Keratinocyte (primary cell): ENCODE measurements around the gene GPR183. TPM values are rescaled to one million over a fixed set of nuclear protein-coding genes. Genes with fewer than 3 reads are reported as not detected.

Experiments
- DNase-seq: peaks from one replicate; pipeline ENCODE4 v3.0.0-alpha.2; 2011; ENCODE audit warnings: low read depth, missing footprints, low spot score
- FAIRE-seq: peaks from 2 replicates; lab custom pipeline; 2011; peaks lifted over from hg19 to GRCh38; lab: Jason Lieb, UNC
- H2AFZ ChIP-seq: 2 replicates; pipeline ENCODE4 v1.6.0; 2012; ENCODE audit warnings: low read length, control low read depth, inconsistent platforms; ENCODE audit not compliant: control insufficient read depth
- H3K27ac ChIP-seq: 2 replicates; pipeline ENCODE4 v1.5.1; 2011; ENCODE audit warnings: low read length; ENCODE audit not compliant: control insufficient read depth, insufficient read depth
- H3K27me3 ChIP-seq: 3 replicates; pipeline ENCODE4 v1.6.0; 2011; ENCODE audit warnings: low read length; ENCODE audit not compliant: control insufficient read depth, insufficient read depth; ENCODE audit errors: extremely low read depth
- H3K36me3 ChIP-seq, 2 experiments: 2 replicates in 1 of 2; 3 replicates in 1 of 2; pipeline ENCODE4 v1.5.1; 2011; ENCODE audit warnings: low read length in 2 of 2, mild to moderate bottlenecking in 1 of 2; ENCODE audit not compliant: control insufficient read depth in 2 of 2, insufficient read depth in 2 of 2; ENCODE audit errors: extremely low read depth in 1 of 2
- H3K4me1 ChIP-seq: 3 replicates; pipeline ENCODE4 v1.5.1; 2011; ENCODE audit warnings: low read length; ENCODE audit not compliant: control insufficient read depth, insufficient read depth; ENCODE audit errors: extremely low read depth
- H3K4me2 ChIP-seq: 3 replicates; pipeline ENCODE4 v1.6.0; 2011; ENCODE audit warnings: low read depth, low read length; ENCODE audit not compliant: control insufficient read depth, insufficient read depth; ENCODE audit errors: extremely low read depth
- H3K4me3 ChIP-seq, 3 experiments: fragments of 200-600 bp in 1 of 3; sonication (generic) in 1 of 3; 2 replicates in 2 of 3; 3 replicates in 1 of 3; pipeline ENCODE4 v1.5.1; 2011 to 2016; ENCODE audit warnings: low read length in 3 of 3, mild to moderate bottlenecking in 3 of 3, control low read depth in 2 of 3, inconsistent platforms in 1 of 3, low read depth in 1 of 3, mixed read lengths in 1 of 3, mixed run types in 1 of 3, moderate library complexity in 1 of 3; ENCODE audit not compliant: control insufficient read depth in 2 of 3, insufficient read depth in 2 of 3; ENCODE audit errors: extremely low read depth in 1 of 3
- H3K79me2 ChIP-seq: 2 replicates; pipeline ENCODE4 v1.6.0; 2012; ENCODE audit warnings: low read length; ENCODE audit not compliant: control insufficient read depth, insufficient read depth
- H3K9ac ChIP-seq: 3 replicates; pipeline ENCODE4 v1.6.0; 2011; ENCODE audit warnings: low read length; ENCODE audit not compliant: control insufficient read depth, insufficient read depth; ENCODE audit errors: extremely low read depth
- H3K9me1 ChIP-seq: 3 replicates; pipeline ENCODE4 v1.6.0; 2011; ENCODE audit warnings: low read length; ENCODE audit not compliant: control insufficient read depth, insufficient read depth; ENCODE audit errors: extremely low read depth
- H3K9me3 ChIP-seq: 2 replicates; pipeline ENCODE4 v1.5.1; 2012; ENCODE audit warnings: low read depth, low read length; ENCODE audit not compliant: control insufficient read depth
- H4K20me1 ChIP-seq: 3 replicates; pipeline ENCODE4 v1.6.0; 2011; ENCODE audit warnings: low read length; ENCODE audit not compliant: control insufficient read depth, insufficient read depth; ENCODE audit errors: extremely low read depth
- EZH2 ChIP-seq: IDR thresholded peaks from one replicate; pipeline ENCODE4 v1.6.1; 2012; ENCODE audit warnings: inconsistent platforms, mild to moderate bottlenecking, low read length, moderate library complexity
- dilution Hi-C: fragments of 300-500 bp; cut with MboI; formaldehyde crosslinking; loops from one replicate; pipeline ENCODE4 v1.7.0; 2020; ENCODE audit warnings: low sequenced_read_pairs; ENCODE audit not compliant: extremely low pct_ligation_motif_present
- polyA plus RNA-seq, 5 experiments: library from polyadenylated mRNA; depleted of rRNA in 3 of 5; stranded (reverse) in 3 of 5; stranded (forward) in 1 of 5; unstranded in 1 of 5; fragments of >200 nt; gene quantifications; 1 replicate in 1 of 5; 2 replicates in 3 of 5; 3 replicates in 1 of 5; pipeline versions ENCODE4 v1.2.1 to v1.2.3, GENCODE V29; 2011 to 2012; ENCODE audit warnings: missing spikeins in 2 of 5, low read depth in 1 of 5, low replicate concordance in 1 of 5
- TF ChIP-seq, protein P1 (sequence below), 3 experiments: IDR thresholded peaks in 1 of 3; conservative IDR thresholded peaks in 1 of 3; optimal IDR thresholded peaks in 1 of 3; 2 replicates in 2 of 3; 3 replicates in 1 of 3; pipeline versions ENCODE3 to v1.5.1; 2011; ENCODE audit warnings: low read length in 3 of 3, mild to moderate bottlenecking in 3 of 3, moderate library complexity in 2 of 3, control low read depth in 1 of 3, inconsistent platforms in 1 of 3; ENCODE audit not compliant: insufficient read depth in 2 of 3; ENCODE audit errors: extremely low read depth in 1 of 3

GPR183 gene
- polyA plus RNA-seq, 1 donor (not counting 4 experiments of a cell fraction or from before 2014, with no cell fraction given), result not detected

DNA sequence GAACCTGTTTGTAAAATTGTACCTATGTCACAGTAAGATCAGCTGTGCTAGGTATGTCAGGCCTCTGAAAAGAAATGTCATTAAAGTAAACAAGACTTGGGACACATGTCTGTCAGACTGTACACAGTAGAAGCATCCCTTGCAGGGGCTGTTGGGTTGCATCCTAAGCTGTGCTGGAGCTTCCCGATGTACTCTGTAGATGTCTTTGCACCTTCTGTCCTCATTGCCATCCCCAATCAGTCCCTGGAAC, 48.7 kb upstream of the GPR183 start:
- H3K4me3 ChIP-seq, result no peak overlapping the region
- no peak for TF ChIP-seq EZH2
- TF ChIP-seq, protein P1, sequence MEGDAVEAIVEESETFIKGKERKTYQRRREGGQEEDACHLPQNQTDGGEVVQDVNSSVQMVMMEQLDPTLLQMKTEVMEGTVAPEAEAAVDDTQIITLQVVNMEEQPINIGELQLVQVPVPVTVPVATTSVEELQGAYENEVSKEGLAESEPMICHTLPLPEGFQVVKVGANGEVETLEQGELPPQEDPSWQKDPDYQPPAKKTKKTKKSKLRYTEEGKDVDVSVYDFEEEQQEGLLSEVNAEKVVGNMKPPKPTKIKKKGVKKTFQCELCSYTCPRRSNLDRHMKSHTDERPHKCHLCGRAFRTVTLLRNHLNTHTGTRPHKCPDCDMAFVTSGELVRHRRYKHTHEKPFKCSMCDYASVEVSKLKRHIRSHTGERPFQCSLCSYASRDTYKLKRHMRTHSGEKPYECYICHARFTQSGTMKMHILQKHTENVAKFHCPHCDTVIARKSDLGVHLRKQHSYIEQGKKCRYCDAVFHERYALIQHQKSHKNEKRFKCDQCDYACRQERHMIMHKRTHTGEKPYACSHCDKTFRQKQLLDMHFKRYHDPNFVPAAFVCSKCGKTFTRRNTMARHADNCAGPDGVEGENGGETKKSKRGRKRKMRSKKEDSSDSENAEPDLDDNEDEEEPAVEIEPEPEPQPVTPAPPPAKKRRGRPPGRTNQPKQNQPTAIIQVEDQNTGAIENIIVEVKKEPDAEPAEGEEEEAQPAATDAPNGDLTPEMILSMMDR (optimal IDR thresholded peaks at IDR 0.05 in 1 of 3, IDR thresholded peaks at IDR 0.05 in 1 of 3, conservative IDR thresholded peaks at IDR 0.05 in 1 of 3; ENCODE audit: extremely low read depth in 1 of 3, insufficient read depth in 2 of 3, low read length in 3 of 3), result no peak
- no peak overlapping the region for H3K27ac ChIP-seq
- H2AFZ ChIP-seq, result no peak overlapping the region
- peaks cover 17 to 22% of the 10 kb centered on the region in 2 experiments for H3K36me3 ChIP-seq
- H3K4me1 ChIP-seq, result peaks cover 10% of the 10 kb centered on the region
- H3K4me2 ChIP-seq, result no peak overlapping the region
- DNase-seq, result no peak
- no peak for FAIRE-seq
- H3K9ac ChIP-seq, result no peak overlapping the region
- H4K20me1 ChIP-seq, result peaks cover 7% of the 10 kb centered on the region
- H3K9me3 ChIP-seq, result no peaks in the 10 kb centered on the region
- H3K79me2 ChIP-seq, result no peaks in the 10 kb centered on the region
- H3K27me3 ChIP-seq, result no peaks in the 10 kb centered on the region
- no peaks in the 10 kb centered on the region for H3K9me1 ChIP-seq
- dilution Hi-C loops, result no loop called here

- Histone ChIP-seq H3K27ac (no peak overlapping the region), H3K79me2 (no peaks in the 10 kb centered on the region), H3K9me3 (no peaks in the 10 kb centered on the region), H3K36me3 (peaks cover 17 to 22% of the 10 kb centered on the region in 2 experiments), H3K9me1 (no peaks in the 10 kb centered on the region), H3K9ac (no peak overlapping the region), H3K27me3 (no peaks in the 10 kb centered on the region), H3K4me3 (no peak overlapping the region), H2AFZ (no peak overlapping the region), H3K4me2 (no peak overlapping the region), H4K20me1 (peaks cover 7% of the 10 kb centered on the region), H3K4me1 (peaks cover 10% of the 10 kb centered on the region)
- TF ChIP-seq EZH2, result no peak
- TF ChIP-seq, protein P1 (optimal IDR thresholded peaks at IDR 0.05 in 1 of 3, IDR thresholded peaks at IDR 0.05 in 1 of 3, conservative IDR thresholded peaks at IDR 0.05 in 1 of 3; ENCODE audit: extremely low read depth in 1 of 3, insufficient read depth in 2 of 3, low read length in 3 of 3), result no peak
- dilution Hi-C loops, result no loop called here
- DNase-seq, result no peak
- no peak for FAIRE-seq
Measured at GRCh38 chr13:99355267-99356011, 48.2 kb upstream of the GPR183 start.
